GM12878 (cell line): ENCODE measurements around the gene CEP250. TPM values are rescaled to one million over a fixed set of nuclear protein-coding genes. Genes with fewer than 3 reads are reported as not detected.

Experiments
- ATAC-seq: fragments of 200-7000 bp; cut with Tn5 transposase; 3 replicates; pipeline ENCODE4 v1.9.1; 2020; ENCODE audit warnings: mild to moderate bottlenecking, moderate library complexity
- BruUV-seq: library from RNA; stranded (reverse); fragments of 400-500 nt; replicated peaks from 2 replicates; lab custom pipeline; 2021; lab: Mats Ljungman, UMichigan
- CTCF ChIA-PET: fragments of 300-600 bp; sonication (Branson Sonifier 250); formaldehyde crosslinking; extraction: SDS; loops from one replicate; lab custom pipeline; 2021; ENCODE audit warnings: inconsistent platforms; lab: Yijun Ruan, JAX
- POLR2A ChIA-PET: fragments of 350-600 bp; formaldehyde crosslinking; extraction: SDS; loops from one replicate; lab custom pipeline; 2021; ENCODE audit warnings: inconsistent platforms; lab: Charles Lee
- RAD21 ChIA-PET: fragments of 300-600 bp; sonication (Branson Sonifier 250); formaldehyde crosslinking; loops from one replicate; lab custom pipeline; 2023; ENCODE audit warnings: antibody characterized with exemption; ENCODE audit not compliant: unreplicated experiment; lab: Charles Lee
- SMC1A ChIA-PET: fragments of 300-600 bp; sonication (Branson Sonifier 250); formaldehyde crosslinking; loops from one replicate; lab custom pipeline; 2023; ENCODE audit not compliant: unreplicated experiment, uncharacterized antibody; lab: Charles Lee
- DNase-seq: peaks from one replicate; pipeline ENCODE4 v3.0.0-alpha.2; 2011; ENCODE audit warnings: low read depth, low spot score
- FAIRE-seq: peaks from 3 replicates; lab custom pipeline; 2011; peaks lifted over from hg19 to GRCh38; lab: Jason Lieb, UNC
- H2AFZ ChIP-seq: 2 replicates; pipeline ENCODE4 v1.6.0; 2011; ENCODE audit warnings: low read depth, low read length, control low read depth; ENCODE audit not compliant: control insufficient read depth
- H3K27ac ChIP-seq: 2 replicates; pipeline ENCODE4 v1.5.1; 2011; ENCODE audit warnings: control low read depth; ENCODE audit not compliant: control insufficient read depth, insufficient read depth
- H3K27me3 ChIP-seq, 2 experiments: replicated peaks in 1 of 2; 2 replicates each; pipeline versions ENCODE4 v1.6.0 to v1.6.1; 2011; ENCODE audit warnings: low read length in 1 of 2; ENCODE audit not compliant: control insufficient read depth in 2 of 2, insufficient read depth in 2 of 2
- H3K36me3 ChIP-seq, 2 experiments: 2 replicates each; pipeline ENCODE4 v1.5.1; 2011; ENCODE audit warnings: low read length in 1 of 2; ENCODE audit not compliant: control insufficient read depth in 2 of 2, insufficient read depth in 2 of 2
- H3K4me1 ChIP-seq: 2 replicates; pipeline ENCODE4 v1.6.1; 2011; ENCODE audit warnings: mild to moderate bottlenecking, low read length, moderate library complexity, mixed read lengths; ENCODE audit not compliant: control insufficient read depth, insufficient read depth
- H3K4me2 ChIP-seq: 2 replicates; pipeline ENCODE4 v1.6.0; 2011; ENCODE audit warnings: control low read depth; ENCODE audit not compliant: control insufficient read depth, insufficient read depth
- H3K4me3 ChIP-seq: fragments of 200-600 bp; sonication (generic); 2 replicates; pipeline ENCODE4 v1.5.1; 2016
- H3K79me2 ChIP-seq: 2 replicates; pipeline ENCODE4 v1.6.0; 2011; ENCODE audit warnings: low read length; ENCODE audit not compliant: control insufficient read depth, insufficient read depth
- H3K9ac ChIP-seq: 2 replicates; pipeline ENCODE4 v1.8.0; 2011; ENCODE audit warnings: low read length, control low read depth, mixed read lengths; ENCODE audit not compliant: control insufficient read depth, insufficient read depth
- H3K9me3 ChIP-seq: replicated peaks from 3 replicates; pipeline ENCODE4 v1.5.1; 2011; ENCODE audit warnings: mild to moderate bottlenecking, low read length; ENCODE audit not compliant: control insufficient read depth, insufficient read depth
- H4K20me1 ChIP-seq: 2 replicates; pipeline ENCODE4 v1.6.0; 2011; ENCODE audit not compliant: control insufficient read depth, insufficient read depth
- CBX3 ChIP-seq: fragments of 200-600 bp; sonication (generic); IDR thresholded peaks from 2 replicates; pipeline ENCODE4 v1.6.1; 2016; ENCODE audit warnings: low read depth, borderline replicate concordance
- CUX1 ChIP-seq: IDR thresholded peaks from 2 replicates; pipeline ENCODE4 v1.6.1; 2012; ENCODE audit warnings: improper control_type of control experiment, low read depth, low read length; ENCODE audit not compliant: insufficient replicate concordance
- E4F1 ChIP-seq: fragments of 450-650 bp; IDR thresholded peaks from 2 replicates; pipeline ENCODE4 v1.6.1; 2018; ENCODE audit warnings: borderline replicate concordance, mild to moderate bottlenecking; ENCODE audit not compliant: partially characterized antibody
- IRF5 ChIP-seq: fragments of 450-650 bp; IDR thresholded peaks from 2 replicates; pipeline ENCODE4 v1.6.1; 2017; ENCODE audit warnings: borderline replicate concordance
- MAX ChIP-seq: IDR thresholded peaks from 2 replicates; pipeline ENCODE4 v1.6.1; 2012; ENCODE audit warnings: low read depth, low read length, improper control_type of control experiment
- NFYB ChIP-seq: IDR thresholded peaks from 2 replicates; pipeline ENCODE4 v1.6.1; 2011; ENCODE audit warnings: low read depth, mild to moderate bottlenecking, low read length, improper control_type of control experiment, moderate library complexity; ENCODE audit not compliant: insufficient read depth
- PKNOX1 ChIP-seq: fragments of 450-650 bp; IDR thresholded peaks from 2 replicates; pipeline ENCODE4 v1.6.1; 2016; ENCODE audit warnings: mild to moderate bottlenecking
- STAT1 ChIP-seq: fragments of 450-650 bp; conservative IDR thresholded peaks from 2 replicates; pipeline ENCODE4 v1.6.1; 2014; ENCODE audit warnings: antibody characterized with exemption, mild to moderate bottlenecking
- TCF3 ChIP-seq: IDR thresholded peaks from 2 replicates; pipeline ENCODE4 v1.6.1; 2012; ENCODE audit warnings: low read depth, mild to moderate bottlenecking, low read length, borderline replicate concordance; ENCODE audit not compliant: insufficient read depth
- WGBS: methylation state at CpG from one replicate; pipeline ENCODE4 v1.1.6; 2016; ENCODE audit warnings: low lambda C conversion rate; ENCODE audit not compliant: insufficient replicate concordance, insufficient coverage; ENCODE audit errors: missing lambda C conversion rate; 5-methylcytosine and 5-hydroxymethylcytosine counted together
- in situ Hi-C: fragments of 300-500 bp; cut with MboI; formaldehyde crosslinking; loops from 9 replicates; pipeline ENCODE4 v1.14.3; 2018; ENCODE audit warnings: mixed read lengths
- intact Hi-C: fragments of 100-400 bp; cut with micrococcal nuclease; formaldehyde crosslinking; loops from one replicate; pipeline ENCODE4 v1.14.2; 2022; ENCODE audit not compliant: unreplicated experiment
- polyA plus RNA-seq, 11 experiments: library from polyadenylated mRNA; depleted of rRNA in 4 of 11; unstranded in 6 of 11; stranded (reverse) in 5 of 11; fragments of >200 nt; fragmentation: Nextera tagmentation in 4 of 11; fragmentation: Illumina TruSeq in 1 of 11; extraction: Ambion mirVana in 4 of 11; extraction: Trizol in 1 of 11; gene quantifications; 1 replicate in 1 of 11; 2 replicates in 10 of 11; pipeline versions ENCODE4 v1.2.1 to v1.2.3, GENCODE V29; 2011 to 2016; ENCODE audit warnings: inconsistent platforms in 2 of 11, missing spikeins in 2 of 11, low read depth in 1 of 11
- total RNA-seq, 4 experiments: library from RNA; depleted of rRNA in 3 of 4; stranded (reverse); fragments of >200 nt in 3 of 4; fragmentation: Illumina TruSeq in 1 of 4; extraction: Trizol in 1 of 4; gene quantifications; 2 replicates each; pipeline versions ENCODE4 v1.2.1 to v1.2.3, GENCODE V29; 2013 to 2021

CEP250 gene
- total and polyA plus RNA-seq, 10 of the 15 experiments (the other 5 are each of a cell fraction or from before 2014, with no cell fraction given) = 2.4 to 41.6 (median 25.7) TPM

- BruUV-seq = no TSS peak
- CTCF ChIA-PET = interaction anchor here (0.8 to 1.4 kb wide), 4 partner anchors 35 to 158 kb away, joined by 3 to 4 read pairs (median 3); no protein-coding TSS in a partner anchor
- POLR2A ChIA-PET = interaction anchor here (0.5 to 4.0 kb wide), 3 partner anchors 51 to 411 kb away, joined by 5 to 16 read pairs (median 7); partner anchors contain the start of gene SCAND1
- TF ChIP-seq IRF5 (no peak), PKNOX1 (peak; percentile 28; the same call in 1 of the 2 replicates), NFYB (no peak), E4F1 (peak; percentile 49), TCF3 (no peak), CBX3 (no peak), MAX (peak; percentile 12; the same call in 1 of the 2 replicates), CUX1 (no peak), STAT1 (0 out of 2 replicates have a peak, but pooled peaks have one; percentile 52)
Observed at GRCh38 chr20:35541783-35542662, 86.6 kb downstream of the CEP250 start, which contains the start of gene ERGIC3. Gene ERGIC3 (plus strand): TSS chr20:35542078. CDS start chr20:35542098, 20 bp downstream.

More at GRCh38 chr20:35541783-35542662, 86.6 kb downstream of the CEP250 start, which contains the start of gene ERGIC3:
- FAIRE-seq = peak; percentile 97
- H3K36me3 ChIP-seq = no peaks in the 10 kb centered on the region; a peak in 1 of 4 replicates
- peaks cover 6% of the 10 kb centered on the region; the same call in 1 of the 2 replicates for H3K79me2 ChIP-seq
- H3K9ac ChIP-seq = peak within 1 kb of the TSS; percentile 78
- peak within 1 kb of the TSS; percentile 82 for H3K4me2 ChIP-seq
- peak; percentile 95 for ATAC-seq
- H3K27ac ChIP-seq = peak within 1 kb of the TSS; percentile 71; the same call in 1 of the 2 replicates
- no peaks in the 10 kb centered on the region for H4K20me1 ChIP-seq
- DNase-seq = peak; percentile 77
- intact Hi-C loops = loop anchor here (5.0 kb wide), 1 partner anchor 75 kb away; the partner anchor contains the start of gene SPAG4
- peaks cover 12% of the 10 kb centered on the region for H3K4me1 ChIP-seq
- peak within 1 kb of the TSS; percentile 88 for H2AFZ ChIP-seq
- H3K27me3 ChIP-seq = no peaks in the 10 kb centered on the region
- H3K9me3 ChIP-seq = no peaks in the 10 kb centered on the region
- WGBS = 12% methylated on average over 56 of the region's 57 CpGs
- peak within 1 kb of the TSS; percentile 92 for H3K4me3 ChIP-seq
- SMC1A ChIA-PET = interaction anchor here (0.8 to 2.0 kb wide), 9 partner anchors 9 to 343 kb away, joined by 3 to 9 read pairs (median 3); partner anchors contain the start of genes CPNE1, RBM12, RBM39 and SPAG4
- RAD21 ChIA-PET = interaction anchor here (1.0 to 1.5 kb wide), 4 partner anchors 74 to 200 kb away, joined by 3 to 4 read pairs (median 3); partner anchors contain the start of gene RBM39
- in situ Hi-C loops = no loop called here
